Activated CD4-positive, alpha-beta memory T cell treated with anti-CD3 and anti-CD28 coated beads for 36 hours (primary cell): Measurements from ENCODE around the gene CBARP. TPM values are rescaled to one million over a fixed set of nuclear protein-coding genes. Genes with fewer than 3 reads are reported as not detected.
"Not testable (repeated sequence)": the region's sequence is repeated elsewhere in the genome, so short reads cannot be mapped to it uniquely, and the experiment has no call there.

Experiments used
- CTCF ChIA-PET: fragments of 350-600 bp; sonication (Branson Sonifier 250); formaldehyde crosslinking; loops from one replicate; lab custom pipeline; 2021; ENCODE audit warnings: antibody characterized with exemption, inconsistent platforms; lab: Charles Lee
- POLR2A ChIA-PET: fragments of 350-600 bp; sonication (Branson Sonifier 250); formaldehyde crosslinking; loops from one replicate; lab custom pipeline; 2021; ENCODE audit warnings: antibody characterized with exemption; lab: Charles Lee
- DNase-seq: peaks from one replicate; pipeline ENCODE4 v3.0.0-alpha.2; 2020
- H3K27ac Mint-ChIP-seq: one replicate; pipeline ENCODE4 v1.8.0; 2021; ENCODE audit warnings: mixed read lengths
- H3K27me3 Mint-ChIP-seq: one replicate; pipeline ENCODE4 v1.8.0; 2021; ENCODE audit warnings: mixed read lengths
- H3K36me3 Mint-ChIP-seq: one replicate; pipeline ENCODE4 v1.8.0; 2021; ENCODE audit warnings: mixed read lengths
- H3K4me1 Mint-ChIP-seq: one replicate; pipeline ENCODE4 v1.8.0; 2021; ENCODE audit warnings: low read depth, mixed read lengths
- H3K4me3 Mint-ChIP-seq: one replicate; pipeline ENCODE4 v1.8.0; 2021; ENCODE audit warnings: mild to moderate bottlenecking, mixed read lengths
- H3K9me3 Mint-ChIP-seq: one replicate; pipeline ENCODE4 v1.8.0; 2021; ENCODE audit warnings: mixed read lengths
- intact Hi-C: fragments of 100-400 bp; cut with micrococcal nuclease; formaldehyde crosslinking; loops from one replicate; pipeline ENCODE4 v1.15.1; 2023
- total RNA-seq, 2 experiments: library from RNA; stranded (reverse); gene quantifications; one replicate each; pipeline ENCODE4 v1.2.3, GENCODE V29; 2021

The CBARP gene
- total RNA-seq, 2 experiments from 2014 or later, result 1.3 to 2.1 TPM

GRCh38 chr19:1211494-1212234 is 26.1 kb downstream of the CBARP start:
- Mint-ChIP-seq H3K4me1 (peaks cover 32% of the 10 kb centered on the region), H3K9me3 (no peaks in the 10 kb centered on the region), H3K4me3 (no peak overlapping the region), H3K27ac (peak overlapping the region; percentile 64), H3K27me3 (no peaks in the 10 kb centered on the region), H3K36me3 (peaks cover 26% of the 10 kb centered on the region)
- intact Hi-C loops, result no loop called here
- ChIA-PET POLR2A (interaction anchor here (0.6 kb wide), 1 partner anchor 1266 kb away, joined by 4 read pairs; no protein-coding TSS in a partner anchor), CTCF (interaction anchor here (1.1 to 1.9 kb wide), 2 partner anchors 11 to 99 kb away, joined by 3 to 6 read pairs; no protein-coding TSS in a partner anchor)
- DNase-seq, result no peak

- Mint-ChIP-seq H3K9me3 (no peaks in the 10 kb centered on the region), H3K4me1 (peaks cover 32% of the 10 kb centered on the region), H3K4me3 (no peak overlapping the region), H3K27me3 (no peaks in the 10 kb centered on the region), H3K36me3 (peaks cover 27% of the 10 kb centered on the region), H3K27ac (no peak overlapping the region)
- ChIA-PET POLR2A (no interaction called here), CTCF (interaction anchor here (1.3 kb wide), 2 partner anchors 34 to 97 kb away, joined by 3 to 4 read pairs; no protein-coding TSS in a partner anchor)
- no peak for DNase-seq
- intact Hi-C loops, result no loop called here
Observed at GRCh38 chr19:1210227-1210538, 27.6 kb downstream of the CBARP start.

GRCh38 chr19:1208830-1209229 is 29.0 kb downstream of the CBARP start:
- Mint-ChIP-seq H3K4me1 (peaks cover 31% of the 10 kb centered on the region), H3K4me3 (peak overlapping the region; percentile 8), H3K36me3 (peaks cover 26% of the 10 kb centered on the region)
- intact Hi-C loops, H3K27ac Mint-ChIP-seq, DNase-seq, POLR2A ChIA-PET, H3K27me3 Mint-ChIP-seq, H3K9me3 Mint-ChIP-seq: not testable (repeated sequence)
- CTCF ChIA-PET, result interaction anchor here (1.3 kb wide), 1 partner anchor 35 kb away, joined by 4 read pairs; no protein-coding TSS in a partner anchor

- POLR2A ChIA-PET, result interaction anchor here (1.0 kb wide), 1 partner anchor 94 kb away, joined by 3 read pairs; no protein-coding TSS in a partner anchor
- Mint-ChIP-seq H3K9me3 (no peaks in the 10 kb centered on the region), H3K4me1 (peaks cover 32% of the 10 kb centered on the region), H3K27me3 (no peaks in the 10 kb centered on the region), H3K36me3 (peaks cover 20% of the 10 kb centered on the region), H3K27ac (peak overlapping the region; percentile 81), H3K4me3 (peak overlapping the region; percentile 91)
- CTCF ChIA-PET, result no interaction called here
- DNase-seq, result peak; percentile 51
- intact Hi-C loops, result no loop called here
Observed at GRCh38 chr19:1206864-1207450, 30.8 kb downstream of the CBARP start.

GRCh38 chr19:1206150-1206863 is 31.5 kb downstream of the CBARP start:
- Mint-ChIP-seq H3K27ac (peak overlapping the region; percentile 81), H3K4me1 (peaks cover 28% of the 10 kb centered on the region), H3K9me3 (no peaks in the 10 kb centered on the region), H3K4me3 (peak overlapping the region; percentile 91), H3K27me3 (no peaks in the 10 kb centered on the region), H3K36me3 (peaks cover 17% of the 10 kb centered on the region)
- DNase-seq, result no peak
- intact Hi-C loops, result no loop called here
- ChIA-PET CTCF (no interaction called here), POLR2A (interaction anchor here (1.0 kb wide), 1 partner anchor 93 kb away, joined by 3 read pairs; no protein-coding TSS in a partner anchor)

- Mint-ChIP-seq H3K27ac (peak within 1 kb of the TSS; percentile 81), H3K27me3 (no peaks in the 10 kb centered on the region), H3K4me1 (peaks cover 24% of the 10 kb centered on the region), H3K36me3 (peaks cover 16% of the 10 kb centered on the region), H3K4me3 (peak within 1 kb of the TSS; percentile 91), H3K9me3 (no peaks in the 10 kb centered on the region)
- POLR2A ChIA-PET, result no interaction called here
- intact Hi-C loops, result loop anchor here (1.0 kb wide), 1 partner anchor 73 kb away; no protein-coding TSS in a partner anchor
- DNase-seq, result peak; percentile 100
- CTCF ChIA-PET, result interaction anchor here (2.7 kb wide), 1 partner anchor 39 kb away, joined by 12 read pairs; no protein-coding TSS in a partner anchor
Observed at GRCh38 chr19:1205114-1206099, 32.4 kb downstream of the CBARP start, which contains the start of gene STK11. TSS of gene STK11 (plus strand) at chr19:1205778. CDS start at chr19:1206914, 1,136 bp downstream.

- ChIA-PET CTCF (interaction anchor here (0.6 to 1.3 kb wide), 2 partner anchors 12 to 40 kb away, joined by 3 to 8 read pairs; no protein-coding TSS in a partner anchor), POLR2A (interaction anchor here (1.2 kb wide), 1 partner anchor 67 kb away, joined by 3 read pairs; no protein-coding TSS in a partner anchor)
- H3K27me3 Mint-ChIP-seq, H3K36me3 Mint-ChIP-seq, H3K4me3 Mint-ChIP-seq, intact Hi-C loops, H3K27ac Mint-ChIP-seq, H3K9me3 Mint-ChIP-seq, DNase-seq: not testable (repeated sequence)
- H3K4me1 Mint-ChIP-seq, result peaks cover 13% of the 10 kb centered on the region
Observed at GRCh38 chr19:1200614-1201013, 37.2 kb downstream of the CBARP start.

- Mint-ChIP-seq H3K27me3 (no peaks in the 10 kb centered on the region), H3K36me3 (no peaks in the 10 kb centered on the region), H3K27ac (no peak overlapping the region), H3K4me1 (peaks cover 13% of the 10 kb centered on the region), H3K4me3 (no peak overlapping the region), H3K9me3 (no peaks in the 10 kb centered on the region)
- POLR2A ChIA-PET, result no interaction called here
- CTCF ChIA-PET, result interaction anchor here (0.8 to 1.3 kb wide), 2 partner anchors 41 to 86 kb away, joined by 3 to 8 read pairs; no protein-coding TSS in a partner anchor
- intact Hi-C loops, result no loop called here
- DNase-seq, result no peak
Observed at GRCh38 chr19:1199531-1199930, 38.3 kb downstream of the CBARP start.

GRCh38 chr19:1189419-1189818 is 48.4 kb downstream of the CBARP start:
- H3K27me3 Mint-ChIP-seq, result no peaks in the 10 kb centered on the region
- intact Hi-C loops, result no loop called here
- peak overlapping the region; percentile 24 for H3K4me3 Mint-ChIP-seq
- ChIA-PET CTCF (interaction anchor here (0.9 to 1.2 kb wide), 2 partner anchors 76 to 150 kb away, joined by 3 read pairs; partner anchors contain the start of gene ABCA7), POLR2A (no interaction called here)
- peak overlapping the region; percentile 66 for H3K27ac Mint-ChIP-seq
- peaks cover 25% of the 10 kb centered on the region for H3K4me1 Mint-ChIP-seq
- peak; percentile 86 for DNase-seq
- H3K36me3 Mint-ChIP-seq, result no peaks in the 10 kb centered on the region
- no peaks in the 10 kb centered on the region for H3K9me3 Mint-ChIP-seq

- Mint-ChIP-seq H3K9me3 (no peaks in the 10 kb centered on the region), H3K4me3 (no peak overlapping the region), H3K27ac (no peak overlapping the region), H3K27me3 (peaks cover 2% of the 10 kb centered on the region), H3K4me1 (peaks cover 13% of the 10 kb centered on the region), H3K36me3 (no peaks in the 10 kb centered on the region)
- CTCF ChIA-PET, result no interaction called here
- POLR2A ChIA-PET, result no interaction called here
- intact Hi-C loops, result no loop called here
- DNase-seq, result no peak
Observed at GRCh38 chr19:1183543-1184172, 54.1 kb downstream of the CBARP start.
